ENCODE data around the gene LPXN. TPM values are rescaled to one million over a fixed set of nuclear protein-coding genes. Genes with fewer than 3 reads are reported as not detected.

The LPXN gene
- 2.4 to 3.3 TPM (median 3.1 TPM) in 5 replicates for total RNA-seq (2022; extraction: Qiagen RNA extraction; ENCODE audit: low read depth)

DNA sequence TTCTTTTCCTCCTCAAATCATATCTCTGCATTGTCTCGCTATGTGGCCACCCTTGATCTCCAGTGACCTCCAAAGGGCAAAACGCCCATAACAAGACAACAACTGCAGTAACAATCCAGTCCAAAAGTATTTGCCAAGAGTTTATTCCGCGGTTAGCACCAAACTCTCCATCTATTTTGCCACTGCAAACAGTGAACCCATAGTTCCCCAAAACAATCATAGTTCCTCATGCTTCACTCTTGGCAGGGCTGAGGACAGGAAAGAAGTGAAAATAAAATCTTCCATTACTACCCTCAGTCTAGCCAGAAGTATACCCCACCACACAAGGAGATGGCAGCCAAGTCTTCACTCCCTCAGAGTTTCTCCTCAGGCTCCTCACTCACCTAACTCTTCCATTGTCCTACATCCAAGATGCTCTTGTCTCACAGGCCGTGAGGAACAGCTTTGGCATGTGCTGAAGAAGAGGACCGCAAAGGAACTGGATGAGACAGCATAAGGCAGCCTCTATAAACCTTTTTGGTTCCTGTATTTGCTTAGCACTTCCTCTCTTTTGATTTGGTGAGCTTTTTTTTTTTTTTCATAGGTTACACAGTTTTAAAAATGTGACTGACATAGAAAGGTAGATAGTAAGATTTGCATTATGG is at the start of gene LPXN:
Gene LPXN, minus strand, starts transcription at position 480 of the 644 bp plus-strand sequence. Its CDS starts 84 bp downstream, at position 396.

GRCh38 chr11:58622344-58622743 is 46.7 kb upstream of the LPXN start, which contains the start of gene CNTF:
Gene CNTF, plus strand, starts transcription at chr11:58622665. Its CDS starts 88 bp downstream, at chr11:58622753.

DNA sequence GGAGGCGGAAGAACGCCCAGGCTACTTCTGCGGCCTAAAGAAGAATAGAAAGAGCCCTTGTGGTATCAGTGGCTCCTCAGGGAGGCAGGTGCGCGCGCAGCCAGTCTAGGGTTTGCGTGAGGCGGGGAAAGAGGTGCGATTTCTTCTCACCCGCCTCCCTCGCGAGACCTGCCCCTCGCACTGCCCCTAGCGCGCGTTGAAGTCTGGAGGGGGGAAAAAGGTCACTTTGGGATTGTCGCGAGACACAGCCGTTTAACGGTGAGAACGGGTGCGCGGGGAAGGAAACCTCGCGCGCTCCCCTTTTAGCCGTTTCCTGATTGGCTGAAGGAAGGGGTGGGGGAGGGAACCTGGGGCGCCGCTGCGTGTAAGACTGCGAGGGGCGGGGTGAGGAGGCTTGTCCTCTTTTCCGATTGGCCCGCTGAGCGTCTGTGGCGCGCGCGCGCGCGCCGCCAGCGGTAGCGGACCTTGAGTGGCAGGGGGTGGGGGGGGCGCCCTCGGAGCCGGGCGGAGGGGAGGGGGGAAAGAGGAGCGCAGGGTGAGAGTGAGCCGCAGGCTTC is 3.1 kb upstream of the LPXN start, which contains the start of gene ZFP91:
Gene ZFP91, plus strand, starts transcription at position 429 of the 557 bp plus-strand sequence. CDS start 219 bp downstream, outside the sequence.

GRCh38 chr11:58508005-58508404 is 67.7 kb downstream of the LPXN start, which contains the start of gene OR5B21:
Gene OR5B21, minus strand, starts transcription at chr11:58508105. Its CDS starts 0 bp downstream, at chr11:58508105.

Other genes with a start within 250 kb of the LPXN start
- gene OR5B17, start 216.8 kb downstream of the LPXN start, total RNA-seq (2022; extraction: Qiagen RNA extraction; ENCODE audit: low read depth): not detected in 5 replicates
- gene OR5B3, start 169.0 kb downstream of the LPXN start, total RNA-seq (2022; extraction: Qiagen RNA extraction; ENCODE audit: low read depth): not detected in 5 replicates
- gene OR5B2, start 147.7 kb downstream of the LPXN start, total RNA-seq (2022; extraction: Qiagen RNA extraction; ENCODE audit: low read depth): not detected in 5 replicates
- not detected in 5 replicates for gene OR5B12, start 133.6 kb downstream of the LPXN start, total RNA-seq (2022; extraction: Qiagen RNA extraction; ENCODE audit: low read depth)
- gene OR5B21, start 67.8 kb downstream of the LPXN start, total RNA-seq (2022; extraction: Qiagen RNA extraction; ENCODE audit: low read depth): not detected in 5 replicates
- 41.9 to 53.5 TPM (median 48.4 TPM) in 5 replicates for gene ZFP91, start 3.2 kb upstream of the LPXN start, total RNA-seq (2022; extraction: Qiagen RNA extraction; ENCODE audit: low read depth)
- gene CNTF, start 46.8 kb upstream of the LPXN start, total RNA-seq (2022; extraction: Qiagen RNA extraction; ENCODE audit: low read depth): 1.2 to 1.9 TPM (median 1.5 TPM) in 5 replicates
- not detected in 5 replicates for gene GLYAT, start 156.1 kb upstream of the LPXN start, total RNA-seq (2022; extraction: Qiagen RNA extraction; ENCODE audit: low read depth)

All from A549 treated with DMSO at 1 μM for 4 hours (cell line).